ENCODE results near the gene TTC7B.

DNA sequence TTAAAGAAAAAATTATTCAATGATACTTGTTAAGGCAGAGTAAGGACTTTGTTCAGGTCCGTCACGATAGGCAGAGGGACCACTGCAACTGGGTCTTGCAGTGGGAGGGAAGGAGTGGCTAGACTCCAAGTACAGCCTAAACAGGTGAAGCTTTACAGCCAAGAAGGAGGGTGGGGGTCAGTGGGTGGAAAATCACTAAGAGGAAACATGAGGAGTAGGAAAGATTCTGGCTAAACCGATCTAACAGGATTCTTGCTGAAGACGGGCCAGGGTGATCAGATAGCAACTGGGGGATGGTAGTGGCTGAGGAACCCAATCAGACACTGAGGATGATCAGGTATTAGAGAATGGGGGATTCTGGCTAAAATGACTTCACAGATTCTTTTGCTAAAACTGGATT is 100.2 kb downstream of the TTC7B start:
- TF ChIP-seq MAX (IDR thresholded peaks at IDR 0.05) (no peak), YY1 (IDR thresholded peaks at IDR 0.05; ENCODE audit: low read depth) (no peak), CEBPB (IDR thresholded peaks at IDR 0.05) (no peak), EP300 (IDR thresholded peaks at IDR 0.05; ENCODE audit: borderline replicate concordance) (no peak), EGR1 (IDR thresholded peaks at IDR 0.05) (no peak)
- TF ChIP-seq, protein P1, sequence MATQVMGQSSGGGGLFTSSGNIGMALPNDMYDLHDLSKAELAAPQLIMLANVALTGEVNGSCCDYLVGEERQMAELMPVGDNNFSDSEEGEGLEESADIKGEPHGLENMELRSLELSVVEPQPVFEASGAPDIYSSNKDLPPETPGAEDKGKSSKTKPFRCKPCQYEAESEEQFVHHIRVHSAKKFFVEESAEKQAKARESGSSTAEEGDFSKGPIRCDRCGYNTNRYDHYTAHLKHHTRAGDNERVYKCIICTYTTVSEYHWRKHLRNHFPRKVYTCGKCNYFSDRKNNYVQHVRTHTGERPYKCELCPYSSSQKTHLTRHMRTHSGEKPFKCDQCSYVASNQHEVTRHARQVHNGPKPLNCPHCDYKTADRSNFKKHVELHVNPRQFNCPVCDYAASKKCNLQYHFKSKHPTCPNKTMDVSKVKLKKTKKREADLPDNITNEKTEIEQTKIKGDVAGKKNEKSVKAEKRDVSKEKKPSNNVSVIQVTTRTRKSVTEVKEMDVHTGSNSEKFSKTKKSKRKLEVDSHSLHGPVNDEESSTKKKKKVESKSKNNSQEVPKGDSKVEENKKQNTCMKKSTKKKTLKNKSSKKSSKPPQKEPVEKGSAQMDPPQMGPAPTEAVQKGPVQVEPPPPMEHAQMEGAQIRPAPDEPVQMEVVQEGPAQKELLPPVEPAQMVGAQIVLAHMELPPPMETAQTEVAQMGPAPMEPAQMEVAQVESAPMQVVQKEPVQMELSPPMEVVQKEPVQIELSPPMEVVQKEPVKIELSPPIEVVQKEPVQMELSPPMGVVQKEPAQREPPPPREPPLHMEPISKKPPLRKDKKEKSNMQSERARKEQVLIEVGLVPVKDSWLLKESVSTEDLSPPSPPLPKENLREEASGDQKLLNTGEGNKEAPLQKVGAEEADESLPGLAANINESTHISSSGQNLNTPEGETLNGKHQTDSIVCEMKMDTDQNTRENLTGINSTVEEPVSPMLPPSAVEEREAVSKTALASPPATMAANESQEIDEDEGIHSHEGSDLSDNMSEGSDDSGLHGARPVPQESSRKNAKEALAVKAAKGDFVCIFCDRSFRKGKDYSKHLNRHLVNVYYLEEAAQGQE (IDR thresholded peaks at IDR 0.05; ENCODE audit: low read depth) = no peak
